Measurements from ENCODE around the gene CBX4. TPM values are rescaled to one million over a fixed set of nuclear protein-coding genes. Genes with fewer than 3 reads are reported as not detected.

CBX4 gene
- total RNA-seq, 1 donor from 2014 or later: 23.7 TPM

GRCh38 chr17:79786930-79787643 lies 52.2 kb downstream of the CBX4 start:
- DNase-seq (ENCODE audit: missing footprints): no peak
- intact Hi-C loops (cut with DNase I): no loop called here
- no peak for ATAC-seq

DNA sequence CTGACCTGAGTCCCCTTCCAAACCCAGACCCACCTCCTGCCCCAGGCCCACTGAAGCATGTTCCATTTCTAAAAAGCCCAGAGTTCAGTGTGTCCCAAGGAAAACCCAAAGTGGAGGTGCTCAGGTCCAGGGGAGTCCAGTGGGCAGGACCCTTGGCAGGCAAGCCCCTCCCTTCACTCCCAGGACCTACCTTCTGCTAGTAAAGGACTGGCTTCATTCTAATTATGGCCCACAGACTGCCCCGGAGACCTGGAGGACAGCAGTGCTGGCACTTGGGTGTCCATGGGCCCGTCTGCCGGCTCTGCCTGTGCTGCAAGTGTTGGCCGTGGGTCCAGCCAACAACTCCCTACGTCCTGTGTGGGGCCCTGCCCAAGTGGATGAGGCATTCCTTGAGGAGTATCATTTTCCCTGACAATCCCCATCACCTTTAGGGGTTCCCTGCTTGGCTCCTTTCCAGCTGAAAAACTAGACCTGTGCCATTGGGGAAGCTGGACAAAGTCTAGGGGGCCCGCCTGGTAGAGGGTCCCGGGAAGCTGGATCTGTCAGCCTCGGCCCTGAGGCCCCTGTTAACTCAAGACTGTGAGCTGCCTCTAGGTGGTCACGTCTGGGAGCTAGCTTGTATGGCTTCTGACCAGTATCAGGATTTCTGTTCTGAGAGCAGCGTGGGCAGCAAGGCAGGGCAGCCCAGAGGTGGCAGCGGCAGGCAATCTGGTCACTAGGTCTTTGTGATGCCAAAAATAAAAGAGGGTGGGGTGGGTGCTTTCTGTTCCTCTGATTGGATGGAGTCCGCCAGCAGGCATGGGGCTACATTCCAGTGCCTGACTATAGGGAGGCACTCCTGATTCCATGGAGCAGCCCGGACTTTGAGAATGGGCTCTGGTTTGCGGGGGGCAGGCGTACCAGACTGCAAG lies 53.1 kb downstream of the CBX4 start:
- ATAC-seq (peak; percentile 30), DNase-seq (ENCODE audit: missing footprints) (no peak)
- intact Hi-C loops (cut with DNase I): no loop called here

- intact Hi-C loops (cut with DNase I): no loop called here
- DNase-seq (ENCODE audit: missing footprints) (no peak), ATAC-seq (no peak)
These were observed 54.0 kb downstream of the CBX4 start for GRCh38 chr17:79785017-79785899.

- no peak for ATAC-seq
- intact Hi-C loops (cut with DNase I): no loop called here
- DNase-seq (ENCODE audit: missing footprints): peak; percentile 57
These were observed 54.8 kb downstream of the CBX4 start for GRCh38 chr17:79784353-79785016.

DNA sequence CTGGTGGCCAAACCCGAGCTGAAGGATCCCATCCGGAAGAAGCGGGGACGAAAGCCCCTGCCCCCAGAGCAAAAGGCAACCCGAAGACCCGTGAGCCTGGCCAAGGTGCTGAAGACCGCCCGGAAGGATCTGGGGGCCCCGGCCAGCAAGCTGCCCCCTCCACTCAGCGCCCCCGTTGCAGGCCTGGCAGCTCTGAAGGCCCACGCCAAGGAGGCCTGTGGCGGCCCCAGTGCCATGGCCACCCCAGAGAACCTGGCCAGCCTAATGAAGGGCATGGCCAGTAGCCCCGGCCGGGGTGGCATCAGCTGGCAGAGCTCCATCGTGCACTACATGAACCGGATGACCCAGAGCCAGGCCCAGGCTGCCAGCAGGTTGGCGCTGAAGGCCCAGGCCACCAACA lies 55.3 kb downstream of the CBX4 start:
- intact Hi-C loops (cut with DNase I): no loop called here
- DNase-seq (ENCODE audit: missing footprints): no peak

More for the DNA sequence above, 55.3 kb downstream of the CBX4 start:
- no peak for ATAC-seq

Other genes starting within 250 kb of the CBX4 start
- not detected for gene RBFOX3, start 228.4 kb downstream of the CBX4 start, total RNA-seq
- gene ENPP7, start 108.5 kb downstream of the CBX4 start, total RNA-seq: not detected
- 4.2 TPM for gene CBX2, start 61.3 kb downstream of the CBX4 start, total RNA-seq
- gene CBX8, start 42.4 kb downstream of the CBX4 start, total RNA-seq: 5.3 TPM
- 16.3 TPM for gene TBC1D16, start 196.4 kb upstream of the CBX4 start, total RNA-seq
- 5.4 TPM for gene CCDC40, start 197.2 kb upstream of the CBX4 start, total RNA-seq